COLO668 (cell line): ENCODE measurements around the gene TMEM145.

Experiments
- DNase-seq: peaks from one replicate; lab custom pipeline; 2025; ENCODE audit not compliant: unreplicated experiment; lab: John Stamatoyannopoulos, UW

Gene TMEM145

DNA sequence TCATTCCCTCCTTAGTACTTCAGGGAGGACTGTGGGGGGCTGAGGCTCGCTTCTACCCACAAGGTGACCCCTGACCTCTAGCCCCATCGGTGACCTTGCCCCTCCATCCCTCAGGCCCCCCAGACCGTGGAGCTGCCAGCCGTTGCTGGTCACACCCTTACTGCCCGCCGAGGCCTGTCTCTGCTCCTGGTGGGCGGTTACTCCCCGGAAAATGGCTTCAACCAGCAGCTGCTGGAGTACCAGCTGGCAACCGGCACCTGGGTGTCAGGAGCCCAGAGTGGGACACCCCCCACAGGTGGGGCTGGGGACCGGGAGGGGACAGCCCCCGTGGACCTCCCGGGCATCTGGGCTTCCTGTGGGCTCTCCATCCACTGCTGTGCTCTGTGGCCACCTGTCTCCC lies 44.2 kb downstream of the TMEM145 start:
- no peak for DNase-seq

- no peak for DNase-seq
These were observed 47.9 kb downstream of the TMEM145 start for GRCh38 chr19:42360787-42361544.

DNA sequence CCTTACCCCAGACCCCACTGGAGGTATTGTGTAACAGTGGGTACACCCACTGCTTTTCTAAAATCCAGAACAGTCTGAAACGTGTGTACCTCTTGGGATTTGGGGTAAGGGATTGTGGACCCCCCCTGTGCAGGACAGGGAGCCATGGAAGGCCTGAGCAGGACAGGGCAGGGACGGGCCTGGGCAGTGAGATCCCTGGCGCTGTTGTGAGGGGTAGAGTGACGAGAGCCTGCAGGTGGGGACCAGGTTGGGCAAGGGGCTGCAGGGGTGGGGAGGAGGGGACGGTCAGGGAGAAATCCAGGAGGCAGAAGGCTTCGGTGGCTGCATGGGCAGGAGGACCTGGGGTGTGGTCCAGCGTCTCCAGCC lies 48.4 kb downstream of the TMEM145 start:
- no peak for DNase-seq

GRCh38 chr19:42362342-42362741 lies 49.2 kb downstream of the TMEM145 start:
- no peak for DNase-seq

DNA sequence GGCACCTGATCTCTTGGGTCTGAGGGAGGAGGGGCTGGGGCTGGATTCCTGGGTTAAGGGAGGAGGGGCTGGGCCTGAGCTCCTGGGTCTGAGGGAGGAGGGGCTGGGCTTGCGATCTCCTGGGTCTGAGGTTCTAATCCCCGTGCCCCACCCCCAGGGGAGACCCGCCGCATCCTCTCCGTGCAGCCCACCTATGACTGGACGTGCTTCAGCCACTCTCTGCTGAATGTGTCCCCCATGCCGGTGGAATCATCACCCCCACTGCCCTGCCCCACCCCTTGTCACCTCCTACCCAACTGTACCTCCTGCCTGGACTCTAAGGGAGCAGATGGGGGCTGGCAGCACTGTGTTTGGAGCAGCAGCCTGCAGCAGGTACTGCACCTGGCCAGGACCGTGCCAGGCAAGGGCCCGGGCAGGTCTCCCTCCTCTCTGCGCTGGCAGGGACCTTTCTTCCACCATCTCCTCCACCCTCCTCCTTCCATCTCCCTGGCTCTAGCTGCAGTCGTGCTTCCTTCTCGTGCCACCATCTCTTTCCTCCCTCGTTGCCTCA lies 49.9 kb downstream of the TMEM145 start:
- no peak for DNase-seq

DNA sequence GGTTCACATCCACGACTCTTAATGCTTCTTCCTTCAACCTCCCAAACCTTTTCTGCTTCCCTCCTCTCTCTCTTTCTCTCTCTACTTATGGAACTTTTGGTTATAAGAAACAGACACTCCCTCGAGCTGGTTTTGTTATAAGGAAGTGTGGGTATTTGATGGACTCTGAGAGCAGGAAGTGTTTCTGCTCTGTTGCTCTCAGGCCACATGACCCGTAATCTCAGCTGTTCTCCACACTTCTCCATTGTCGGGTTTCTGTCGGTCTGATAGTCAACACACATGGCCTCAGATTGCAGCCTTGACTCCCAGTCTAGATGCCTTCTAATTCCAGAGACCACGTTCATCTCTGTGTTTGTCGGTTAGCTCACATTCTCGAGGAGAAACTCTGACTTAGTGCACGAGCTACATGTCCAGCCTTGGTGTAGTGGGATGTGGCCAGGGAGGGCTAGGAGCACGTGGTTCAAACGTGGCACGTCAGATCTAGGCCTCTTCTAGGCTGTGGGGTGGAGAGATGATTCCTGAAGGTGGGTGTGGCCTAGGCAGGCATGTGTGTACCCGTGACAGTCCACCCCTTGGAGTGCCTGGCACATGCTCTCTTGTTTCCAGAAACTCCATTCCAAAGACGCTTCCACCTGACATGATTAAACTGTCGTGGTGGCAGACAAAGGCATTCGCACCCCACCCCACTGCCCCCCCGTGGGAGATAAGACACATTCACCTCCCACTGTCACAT lies 50.7 kb downstream of the TMEM145 start:
- peak; percentile 10 for DNase-seq

- DNase-seq: no peak
These were observed 53.6 kb downstream of the TMEM145 start for GRCh38 chr19:42366673-42367072.

GRCh38 chr19:42367929-42368328 lies 54.8 kb downstream of the TMEM145 start:
- no peak for DNase-seq

DNA sequence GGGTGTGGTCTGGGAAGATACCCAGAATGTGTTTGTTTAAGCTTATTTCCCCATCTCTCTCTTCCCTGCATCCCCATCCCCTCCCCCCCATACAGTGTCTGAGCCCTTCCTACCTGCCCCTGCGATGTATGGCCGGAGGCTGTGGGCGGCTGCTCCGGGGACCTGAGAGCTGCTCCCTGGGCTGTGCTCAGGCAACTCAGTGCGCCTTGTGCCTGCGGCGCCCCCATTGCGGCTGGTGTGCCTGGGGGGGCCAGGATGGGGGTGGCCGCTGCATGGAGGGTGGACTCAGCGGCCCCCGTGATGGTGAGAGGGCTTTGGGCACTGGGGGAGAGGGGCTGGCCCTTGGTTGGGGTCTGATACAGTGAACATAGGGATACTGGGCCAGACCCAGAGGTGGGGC lies 55.3 kb downstream of the TMEM145 start:
- no peak for DNase-seq

DNA sequence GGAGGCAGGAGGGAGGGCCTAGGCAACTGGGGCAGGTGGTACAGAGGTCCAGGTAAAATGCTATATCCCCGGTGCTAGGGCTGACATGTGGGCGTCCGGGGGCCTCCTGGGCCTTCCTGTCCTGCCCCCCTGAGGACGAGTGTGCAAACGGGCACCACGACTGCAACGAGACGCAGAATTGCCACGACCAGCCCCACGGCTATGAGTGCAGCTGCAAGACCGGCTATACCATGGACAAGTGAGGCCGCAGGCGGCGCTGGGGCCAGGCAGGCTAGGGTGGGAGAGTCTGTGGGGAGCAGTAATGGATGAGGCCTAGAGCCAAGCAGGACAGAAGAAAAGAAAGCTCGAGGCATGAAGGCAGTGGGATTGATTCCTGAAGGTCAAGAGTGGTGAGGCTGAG lies 55.7 kb downstream of the TMEM145 start:
- no peak for DNase-seq

GRCh38 chr19:42369433-42370067 lies 56.4 kb downstream of the TMEM145 start:
- DNase-seq: no peak

GRCh38 chr19:42370068-42370520 lies 57.0 kb downstream of the TMEM145 start:
- peak; percentile 54 for DNase-seq

DNA sequence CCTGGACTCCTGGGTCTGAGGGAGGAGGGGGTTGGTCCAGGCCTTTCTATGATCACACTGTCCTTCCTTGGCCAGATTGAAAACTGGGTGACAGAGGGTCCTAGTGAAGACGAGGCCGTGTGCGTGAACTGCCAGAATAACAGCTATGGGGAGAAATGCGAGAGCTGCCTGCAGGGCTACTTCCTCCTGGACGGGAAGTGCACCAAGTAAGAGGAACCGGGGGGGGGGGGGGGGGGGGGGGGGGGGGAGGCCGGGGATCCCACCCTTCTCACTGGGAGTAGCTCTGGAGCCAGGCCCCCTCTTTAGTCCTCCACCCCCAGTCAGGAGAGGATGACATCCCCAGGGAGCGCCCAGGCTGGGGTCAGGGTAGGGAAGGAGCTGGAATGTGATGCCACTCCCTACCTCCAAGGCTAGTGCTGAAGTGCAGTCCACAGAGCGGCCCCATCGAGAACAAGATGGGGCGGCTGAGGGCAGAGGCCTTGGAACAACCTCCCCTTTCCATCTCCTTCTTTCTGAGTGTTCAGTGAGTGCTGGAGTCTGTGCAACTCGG lies 57.6 kb downstream of the TMEM145 start:
- DNase-seq: no peak
